ENCODE measurements around the gene TRIM33.

Gene TRIM33

GRCh38 chr1:114458237-114458777 is 52.7 kb downstream of the TRIM33 start:
- H3K4me3 ChIP-seq (replicated peaks; ENCODE audit: insufficient read depth, low read length), result no peak overlapping the region
- peak overlapping the region; percentile 76 for H3K27ac ChIP-seq (replicated peaks)
- no peaks in the 10 kb centered on the region for H3K27me3 ChIP-seq (ENCODE audit: insufficient read depth, poor library complexity, severe bottlenecking)
- TF ChIP-seq REST (IDR thresholded peaks at IDR 0.05; ENCODE audit: insufficient replicate concordance, low read depth), result no peak
- TF ChIP-seq SPI1 (IDR thresholded peaks at IDR 0.05; ENCODE audit: borderline replicate concordance, low read depth), result no peak
- TF ChIP-seq GABPA (IDR thresholded peaks at IDR 0.05; ENCODE audit: low read depth), result no peak
- TF ChIP-seq CTCF (IDR thresholded peaks at IDR 0.05; ENCODE audit: insufficient read depth, low read length), result no peak
- TF ChIP-seq POLR2AphosphoS5 (IDR thresholded peaks at IDR 0.05; ENCODE audit: low read depth), result no peak
- peak; percentile 60 to 91 for DNase-seq (ENCODE audit: low read depth in 1 of 2, low spot score in 1 of 2)

GRCh38 chr1:114457675-114458236 is 53.2 kb downstream of the TRIM33 start:
- no peak overlapping the region for H3K4me3 ChIP-seq (replicated peaks; ENCODE audit: insufficient read depth, low read length)
- no peak for TF ChIP-seq POLR2AphosphoS5 (IDR thresholded peaks at IDR 0.05; ENCODE audit: low read depth)
- no peak for TF ChIP-seq SPI1 (IDR thresholded peaks at IDR 0.05; ENCODE audit: borderline replicate concordance, low read depth)
- no peak for TF ChIP-seq CTCF (IDR thresholded peaks at IDR 0.05; ENCODE audit: insufficient read depth, low read length)
- no peak for TF ChIP-seq REST (IDR thresholded peaks at IDR 0.05; ENCODE audit: insufficient replicate concordance, low read depth)
- no peak for TF ChIP-seq GABPA (IDR thresholded peaks at IDR 0.05; ENCODE audit: low read depth)
- peak; percentile 10 to 20 for DNase-seq (ENCODE audit: low read depth in 1 of 2, low spot score in 1 of 2)
- no peaks in the 10 kb centered on the region for H3K27me3 ChIP-seq (ENCODE audit: insufficient read depth, poor library complexity, severe bottlenecking)
- peak overlapping the region; percentile 76 for H3K27ac ChIP-seq (replicated peaks)

- Histone ChIP-seq H3K27me3 (ENCODE audit: insufficient read depth, poor library complexity, severe bottlenecking) (no peaks in the 10 kb centered on the region), H3K4me3 (replicated peaks; ENCODE audit: insufficient read depth, low read length) (no peak overlapping the region), H3K27ac (replicated peaks) (no peak overlapping the region)
- DNase-seq (ENCODE audit: low read depth in 1 of 2, low spot score in 1 of 2), result no peak
- no peak for TF ChIP-seq REST (IDR thresholded peaks at IDR 0.05; ENCODE audit: insufficient replicate concordance, low read depth)
- TF ChIP-seq POLR2AphosphoS5 (IDR thresholded peaks at IDR 0.05; ENCODE audit: low read depth), result no peak
- TF ChIP-seq SPI1 (IDR thresholded peaks at IDR 0.05; ENCODE audit: borderline replicate concordance, low read depth), result no peak
- TF ChIP-seq GABPA (IDR thresholded peaks at IDR 0.05; ENCODE audit: low read depth), result no peak
- no peak for TF ChIP-seq CTCF (IDR thresholded peaks at IDR 0.05; ENCODE audit: insufficient read depth, low read length)
These were observed 54.4 kb downstream of the TRIM33 start for GRCh38 chr1:114456586-114456985.

Measured in HL-60 (cell line).